ENCODE measurements around the gene TENM3. TPM values are rescaled to one million over a fixed set of nuclear protein-coding genes. Genes with fewer than 3 reads are reported as not detected.

Gene TENM3
- total RNA-seq, 2 donors from 2014 or later: not detected

- DNase-seq (no peak), ATAC-seq (no peak)
- H3K9me3 ChIP-seq (ENCODE audit: control insufficient read depth, low read length, poor library complexity, severe bottlenecking): no peaks in the 10 kb centered on the region
- Mint-ChIP-seq H3K4me3 (no peak overlapping the region), H3K36me3 (ENCODE audit: low read depth) (no peaks in the 10 kb centered on the region), H3K27ac (no peak overlapping the region), H3K4me1 (no peaks in the 10 kb centered on the region), H3K27me3 (peaks cover 32% of the 10 kb centered on the region)
Measured at GRCh38 chr4:182495031-182495430, 251.8 kb downstream of the TENM3 start.

- no peaks in the 10 kb centered on the region for H3K36me3 Mint-ChIP-seq (ENCODE audit: low read depth)
- peaks cover 35% of the 10 kb centered on the region for H3K27me3 Mint-ChIP-seq
- DNase-seq (no peak), ATAC-seq (no peak)
- no peaks in the 10 kb centered on the region for H3K9me3 ChIP-seq (ENCODE audit: control insufficient read depth, low read length, poor library complexity, severe bottlenecking)
- H3K4me3 Mint-ChIP-seq: no peak overlapping the region
- H3K4me1 Mint-ChIP-seq: no peaks in the 10 kb centered on the region
- H3K27ac Mint-ChIP-seq: no peak overlapping the region
Measured at GRCh38 chr4:182495645-182496385, 252.6 kb downstream of the TENM3 start.

- Mint-ChIP-seq H3K4me1 (no peaks in the 10 kb centered on the region), H3K36me3 (ENCODE audit: low read depth) (no peaks in the 10 kb centered on the region), H3K4me3 (no peak overlapping the region), H3K27me3 (peaks cover 34% of the 10 kb centered on the region), H3K27ac (no peak overlapping the region)
- DNase-seq (no peak), ATAC-seq (no peak)
- H3K9me3 ChIP-seq (ENCODE audit: control insufficient read depth, low read length, poor library complexity, severe bottlenecking): no peaks in the 10 kb centered on the region
Measured at GRCh38 chr4:182496408-182496807, 253.2 kb downstream of the TENM3 start.

- H3K27me3 Mint-ChIP-seq: peaks cover 46% of the 10 kb centered on the region
- no peak overlapping the region for H3K4me3 Mint-ChIP-seq
- DNase-seq (no peak), ATAC-seq (no peak)
- no peaks in the 10 kb centered on the region for H3K9me3 ChIP-seq (ENCODE audit: control insufficient read depth, low read length, poor library complexity, severe bottlenecking)
- H3K4me1 Mint-ChIP-seq: no peaks in the 10 kb centered on the region
- H3K27ac Mint-ChIP-seq: no peak overlapping the region
- H3K36me3 Mint-ChIP-seq (ENCODE audit: low read depth): no peaks in the 10 kb centered on the region
Measured at GRCh38 chr4:182502064-182502463, 258.9 kb downstream of the TENM3 start.

- H3K27me3 Mint-ChIP-seq: peaks cover 32% of the 10 kb centered on the region
- no peak overlapping the region for H3K4me3 Mint-ChIP-seq
- DNase-seq (no peak), ATAC-seq (no peak)
- no peak overlapping the region for H3K27ac Mint-ChIP-seq
- H3K9me3 ChIP-seq (ENCODE audit: control insufficient read depth, low read length, poor library complexity, severe bottlenecking): no peaks in the 10 kb centered on the region
- no peaks in the 10 kb centered on the region for H3K36me3 Mint-ChIP-seq (ENCODE audit: low read depth)
- no peaks in the 10 kb centered on the region for H3K4me1 Mint-ChIP-seq
Measured at GRCh38 chr4:182504463-182504862, 261.3 kb downstream of the TENM3 start.

- H3K27ac Mint-ChIP-seq: no peak overlapping the region
- H3K4me1 Mint-ChIP-seq: no peaks in the 10 kb centered on the region
- no peak overlapping the region for H3K4me3 Mint-ChIP-seq
Measured at GRCh38 chr4:182507805-182508204, 264.6 kb downstream of the TENM3 start.

GRCh38 chr4:182510836-182511235 lies 267.6 kb downstream of the TENM3 start:
- H3K36me3 Mint-ChIP-seq (ENCODE audit: low read depth): no peaks in the 10 kb centered on the region
- ATAC-seq: no peak

More at GRCh38 chr4:182507805-182508204, 264.6 kb downstream of the TENM3 start:
- no peak for ATAC-seq
- no peaks in the 10 kb centered on the region for H3K9me3 ChIP-seq (ENCODE audit: control insufficient read depth, low read length, poor library complexity, severe bottlenecking)
- Mint-ChIP-seq H3K27me3 (peaks cover 22% of the 10 kb centered on the region), H3K36me3 (ENCODE audit: low read depth) (no peaks in the 10 kb centered on the region)
- no peak for DNase-seq

GRCh38 chr4:182513587-182514291 lies 270.5 kb downstream of the TENM3 start:
- DNase-seq (no peak), ATAC-seq (no peak)
- H3K9me3 ChIP-seq (ENCODE audit: control insufficient read depth, low read length, poor library complexity, severe bottlenecking): no peaks in the 10 kb centered on the region
- peaks cover 9% of the 10 kb centered on the region for H3K27me3 Mint-ChIP-seq
- H3K36me3 Mint-ChIP-seq (ENCODE audit: low read depth): no peaks in the 10 kb centered on the region
- H3K4me3 Mint-ChIP-seq: no peak overlapping the region
- H3K27ac Mint-ChIP-seq: no peak overlapping the region
- H3K4me1 Mint-ChIP-seq: no peaks in the 10 kb centered on the region

More at GRCh38 chr4:182510836-182511235, 267.6 kb downstream of the TENM3 start:
- no peak for DNase-seq
- no peak overlapping the region for H3K4me3 Mint-ChIP-seq
- H3K27me3 Mint-ChIP-seq: peaks cover 10% of the 10 kb centered on the region
- H3K9me3 ChIP-seq (ENCODE audit: control insufficient read depth, low read length, poor library complexity, severe bottlenecking): no peaks in the 10 kb centered on the region
- H3K4me1 Mint-ChIP-seq: no peaks in the 10 kb centered on the region
- H3K27ac Mint-ChIP-seq: no peak overlapping the region

- DNase-seq (no peak), ATAC-seq (no peak)
- no peaks in the 10 kb centered on the region for H3K9me3 ChIP-seq (ENCODE audit: control insufficient read depth, low read length, poor library complexity, severe bottlenecking)
- Mint-ChIP-seq H3K4me3 (no peak overlapping the region), H3K36me3 (ENCODE audit: low read depth) (no peaks in the 10 kb centered on the region), H3K27me3 (peaks cover 26% of the 10 kb centered on the region), H3K4me1 (no peaks in the 10 kb centered on the region), H3K27ac (no peak overlapping the region)
Measured at GRCh38 chr4:182518421-182518820, 275.2 kb downstream of the TENM3 start.

- no peak overlapping the region for H3K27ac Mint-ChIP-seq
- no peak overlapping the region for H3K4me3 Mint-ChIP-seq
- H3K4me1 Mint-ChIP-seq: no peaks in the 10 kb centered on the region
- H3K36me3 Mint-ChIP-seq (ENCODE audit: low read depth): no peaks in the 10 kb centered on the region
- ATAC-seq (no peak), DNase-seq (no peak)
- H3K9me3 ChIP-seq (ENCODE audit: control insufficient read depth, low read length, poor library complexity, severe bottlenecking): no peaks in the 10 kb centered on the region
- peaks cover 26% of the 10 kb centered on the region for H3K27me3 Mint-ChIP-seq
Measured at GRCh38 chr4:182519528-182519927, 276.3 kb downstream of the TENM3 start.

- Mint-ChIP-seq H3K27ac (no peak overlapping the region), H3K27me3 (peaks cover 34% of the 10 kb centered on the region), H3K36me3 (ENCODE audit: low read depth) (no peaks in the 10 kb centered on the region), H3K4me3 (no peak overlapping the region), H3K4me1 (no peaks in the 10 kb centered on the region)
- no peak for DNase-seq
- ATAC-seq: no peak
- no peaks in the 10 kb centered on the region for H3K9me3 ChIP-seq (ENCODE audit: control insufficient read depth, low read length, poor library complexity, severe bottlenecking)
Measured at GRCh38 chr4:182521011-182521410, 277.8 kb downstream of the TENM3 start.

GRCh38 chr4:182528819-182529218 lies 285.6 kb downstream of the TENM3 start:
- Mint-ChIP-seq H3K27me3 (peaks cover 41% of the 10 kb centered on the region), H3K4me3 (no peak overlapping the region), H3K27ac (no peak overlapping the region), H3K36me3 (ENCODE audit: low read depth) (no peaks in the 10 kb centered on the region), H3K4me1 (no peaks in the 10 kb centered on the region)
- ATAC-seq: no peak
- no peak for DNase-seq
- no peaks in the 10 kb centered on the region for H3K9me3 ChIP-seq (ENCODE audit: control insufficient read depth, low read length, poor library complexity, severe bottlenecking)

GRCh38 chr4:182530451-182530850 lies 287.2 kb downstream of the TENM3 start:
- Mint-ChIP-seq H3K36me3 (ENCODE audit: low read depth) (no peaks in the 10 kb centered on the region), H3K27ac (no peak overlapping the region), H3K4me3 (no peak overlapping the region), H3K4me1 (peaks cover 2% of the 10 kb centered on the region), H3K27me3 (peaks cover 42% of the 10 kb centered on the region)
- DNase-seq: no peak
- no peaks in the 10 kb centered on the region for H3K9me3 ChIP-seq (ENCODE audit: control insufficient read depth, low read length, poor library complexity, severe bottlenecking)
- no peak for ATAC-seq

All from T-helper 17 cell (primary cell).